Activated T-cell treated with anti-CD3 and anti-CD28 coated beads, Interleukin-2, amount 50 U/mL, for 72 hours (primary cell): ENCODE results near the gene GABRR2. TPM values are rescaled to one million over a fixed set of nuclear protein-coding genes. Genes with fewer than 3 reads are reported as not detected.

Experiments used
- ATAC-seq, 2 donors: fragments of 150-1000 bp; cut with Tn5 transposase; replicated peaks in 1 of 2; 2 replicates each; pipeline ENCODE4 v1.10.0; 2021; ENCODE audit warnings: moderate library complexity in 2 of 2, mild to moderate bottlenecking in 1 of 2
- DNase-seq, 2 donors: peaks; one replicate each; pipeline ENCODE4 v3.0.0; 2021 to 2022; ENCODE audit warnings: mixed read lengths in 1 of 2
- H3K27ac Mint-ChIP-seq: one replicate; pipeline ENCODE4 v1.8.0; 2022; ENCODE audit warnings: mild to moderate bottlenecking, moderate library complexity, mixed read lengths
- H3K27me3 Mint-ChIP-seq: one replicate; pipeline ENCODE4 v1.8.0; 2022; ENCODE audit warnings: low read depth, mixed read lengths
- H3K36me3 Mint-ChIP-seq, 2 donors: one replicate each; pipeline ENCODE4 v1.8.0; 2022; ENCODE audit warnings: mixed read lengths in 2 of 2, mild to moderate bottlenecking in 1 of 2; ENCODE audit not compliant: insufficient read depth in 2 of 2
- H3K4me1 Mint-ChIP-seq: one replicate; pipeline ENCODE4 v1.8.0; 2022; ENCODE audit warnings: low read depth, mixed read lengths
- H3K4me3 Mint-ChIP-seq, 2 donors: one replicate each; pipeline ENCODE4 v1.8.0; 2022; ENCODE audit warnings: mild to moderate bottlenecking in 2 of 2, mixed read lengths in 2 of 2, moderate library complexity in 2 of 2
- H3K9me3 Mint-ChIP-seq, 2 donors: one replicate each; pipeline ENCODE4 v1.8.0; 2022; ENCODE audit warnings: mixed read lengths in 2 of 2
- total RNA-seq, 2 donors: library from RNA; stranded (reverse); gene quantifications; one replicate each; pipeline ENCODE4 v1.2.3, GENCODE V29; 2022

Gene GABRR2
- total RNA-seq, 2 donors from 2014 or later = 0.46 to 0.74 TPM

DNA sequence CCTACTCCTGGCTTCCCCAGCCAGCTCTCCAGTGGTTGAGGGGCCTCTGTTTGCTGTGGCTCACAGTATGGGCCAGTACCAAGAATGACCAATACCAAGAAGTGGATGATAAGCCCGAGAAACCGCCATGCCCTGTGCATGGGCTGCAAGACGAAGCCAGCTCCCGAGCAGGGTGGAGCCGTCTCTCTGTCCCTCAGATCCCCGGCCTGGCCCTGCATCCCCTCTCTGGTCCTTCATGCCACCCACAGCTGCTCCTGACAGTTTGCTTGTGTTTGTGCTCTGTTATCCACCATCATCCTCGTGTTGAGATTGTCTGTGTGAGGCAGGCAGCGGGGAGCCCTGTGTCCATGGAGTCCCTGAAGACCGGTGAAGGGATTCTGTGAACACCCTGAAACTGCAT lies 36.1 kb downstream of the GABRR2 start:
- H3K4me3 Mint-ChIP-seq = no peak overlapping the region

DNA sequence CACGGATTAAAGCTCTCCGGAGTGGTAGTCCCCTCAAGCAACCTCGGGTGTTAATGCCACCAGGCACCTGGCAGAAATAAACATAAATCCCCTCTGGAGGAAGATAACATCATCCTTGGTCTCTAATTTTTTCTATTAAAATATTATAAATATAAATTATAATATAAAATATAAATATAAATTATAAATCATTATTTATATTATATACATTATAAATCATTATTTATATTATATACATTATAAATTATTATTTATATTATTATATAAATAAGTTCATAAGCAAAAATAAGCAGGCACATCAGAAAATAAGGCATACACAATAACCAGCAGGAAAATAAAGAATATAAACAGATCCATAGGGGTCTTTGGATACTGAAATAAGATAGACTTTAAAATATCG lies 39.2 kb downstream of the GABRR2 start:
- Mint-ChIP-seq H3K27ac (no peak overlapping the region), H3K4me1 (no peaks in the 10 kb centered on the region), H3K9me3 (no peaks in the 10 kb centered on the region), H3K27me3 (no peaks in the 10 kb centered on the region), H3K4me3 (no peak overlapping the region), H3K36me3 (no peaks in the 10 kb centered on the region)
- DNase-seq (no peak), ATAC-seq (no peak)

More for the DNA sequence above, 36.1 kb downstream of the GABRR2 start:
- ATAC-seq (no peak), DNase-seq (no peak)
- no peaks in the 10 kb centered on the region for H3K4me1 Mint-ChIP-seq
- H3K27ac Mint-ChIP-seq = no peak overlapping the region
- H3K27me3 Mint-ChIP-seq = no peaks in the 10 kb centered on the region
- no peaks in the 10 kb centered on the region for H3K9me3 Mint-ChIP-seq
- no peaks in the 10 kb centered on the region for H3K36me3 Mint-ChIP-seq

DNA sequence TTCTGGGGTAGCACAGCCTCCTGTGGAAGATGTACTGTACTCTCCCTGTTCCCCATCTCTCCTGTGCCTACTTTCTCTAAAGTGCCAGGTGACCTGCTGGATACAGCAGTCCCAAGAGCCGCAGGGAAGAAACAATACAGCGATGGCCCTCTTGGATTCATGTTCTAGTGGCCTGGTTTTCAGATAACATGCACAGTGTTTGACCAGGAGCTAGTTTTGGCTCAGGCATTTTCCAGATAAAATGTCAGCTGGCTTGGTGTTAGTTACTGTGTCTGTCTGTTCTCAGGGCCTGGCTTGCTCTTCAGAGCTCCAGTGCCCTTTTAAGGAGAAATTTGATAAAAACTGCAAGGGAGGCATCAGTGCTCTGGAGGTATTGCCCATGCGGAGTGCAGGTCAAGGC lies 41.3 kb downstream of the GABRR2 start:
- Mint-ChIP-seq H3K4me1 (no peaks in the 10 kb centered on the region), H3K9me3 (no peaks in the 10 kb centered on the region), H3K4me3 (no peak overlapping the region), H3K36me3 (no peaks in the 10 kb centered on the region), H3K27ac (no peak overlapping the region), H3K27me3 (no peaks in the 10 kb centered on the region)
- DNase-seq = no peak
- no peak for ATAC-seq

DNA sequence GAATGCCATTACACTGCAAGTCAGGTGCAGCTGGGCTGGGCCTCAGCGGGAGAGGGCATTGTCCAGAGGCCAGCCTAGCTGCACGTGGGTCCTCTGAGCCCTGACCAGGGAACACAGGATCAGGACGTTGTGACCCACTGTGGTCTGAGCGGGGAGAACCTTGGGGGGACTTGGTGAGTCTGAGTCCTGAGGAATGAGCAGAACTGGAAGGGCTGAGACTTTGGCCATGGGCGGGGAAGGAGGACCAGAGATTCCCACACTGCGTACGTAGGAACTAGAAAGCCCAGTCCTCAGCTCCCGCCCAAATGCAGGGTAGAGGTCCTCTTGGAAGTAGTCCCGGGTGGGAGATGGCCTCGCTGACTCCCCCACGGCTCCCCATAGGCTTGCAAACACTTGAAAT lies 42.5 kb downstream of the GABRR2 start:
- DNase-seq = no peak
- no peak for ATAC-seq
- Mint-ChIP-seq H3K4me1 (no peaks in the 10 kb centered on the region), H3K9me3 (no peaks in the 10 kb centered on the region), H3K27ac (no peak overlapping the region), H3K4me3 (no peak overlapping the region), H3K36me3 (no peaks in the 10 kb centered on the region), H3K27me3 (no peaks in the 10 kb centered on the region)

DNA sequence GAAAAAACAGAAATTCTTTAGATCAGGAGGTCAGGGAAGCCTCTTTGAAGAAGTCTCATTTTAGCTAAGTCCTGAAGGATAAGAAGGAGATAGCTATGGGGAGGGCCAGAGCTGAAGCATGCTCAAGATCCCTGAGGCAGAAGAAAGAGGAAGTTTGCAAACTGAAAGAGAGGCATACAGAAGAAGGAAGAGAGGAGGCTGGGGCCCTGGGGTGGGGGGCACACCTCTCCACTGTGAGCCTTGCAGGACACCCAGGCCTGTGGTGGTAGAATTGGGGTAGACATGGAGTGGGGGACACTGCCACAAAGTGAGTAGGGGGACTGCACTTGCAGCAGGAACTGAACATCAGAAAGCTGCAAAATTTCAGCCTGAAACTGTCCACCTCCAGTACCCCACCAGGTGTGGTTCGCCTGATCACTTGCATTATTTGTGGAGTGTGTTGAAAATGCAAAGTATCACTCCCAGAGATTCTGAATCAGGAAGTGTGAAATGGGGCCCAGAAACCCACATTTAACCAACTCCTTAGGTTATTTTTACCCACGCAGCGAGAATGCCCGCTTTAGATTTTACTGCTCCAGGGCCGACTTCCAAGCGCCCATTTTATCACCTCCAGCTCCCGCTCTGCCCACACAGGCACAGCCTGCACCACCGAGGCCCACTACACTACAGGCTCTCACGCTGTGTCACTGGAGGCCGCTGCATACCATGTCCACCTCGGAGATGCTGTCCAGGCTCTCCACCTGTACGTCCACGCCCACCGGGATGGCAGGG lies 44.0 kb downstream of the GABRR2 start:
- Mint-ChIP-seq H3K9me3 (no peaks in the 10 kb centered on the region), H3K4me3 (no peak overlapping the region), H3K27ac (no peak overlapping the region), H3K27me3 (no peaks in the 10 kb centered on the region), H3K4me1 (no peaks in the 10 kb centered on the region), H3K36me3 (no peaks in the 10 kb centered on the region)
- DNase-seq (no peak), ATAC-seq (no peak)

DNA sequence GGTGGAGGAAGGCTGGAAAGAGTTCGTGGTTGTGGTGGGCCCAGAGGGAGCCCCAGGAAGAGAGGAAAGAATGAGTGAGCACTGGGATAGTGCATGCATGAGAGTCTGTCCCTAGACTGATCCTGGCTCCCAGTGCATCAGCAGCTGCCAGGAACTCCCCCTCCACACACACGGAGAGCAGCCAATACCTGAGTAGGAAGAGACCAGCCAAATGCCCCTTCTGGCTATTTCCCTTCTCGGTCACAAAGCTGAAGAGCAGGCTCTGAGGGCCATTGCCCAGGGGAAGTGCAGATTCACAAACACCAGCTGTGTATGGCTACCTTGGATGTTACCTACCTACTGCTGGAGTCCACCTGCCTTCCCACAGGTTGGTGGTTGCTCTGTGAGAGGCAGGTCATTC lies 45.1 kb downstream of the GABRR2 start:
- no peaks in the 10 kb centered on the region for H3K9me3 Mint-ChIP-seq
- no peaks in the 10 kb centered on the region for H3K36me3 Mint-ChIP-seq
- ATAC-seq (no peak), DNase-seq (no peak)
- no peak overlapping the region for H3K27ac Mint-ChIP-seq
- H3K4me3 Mint-ChIP-seq = no peak overlapping the region
- no peaks in the 10 kb centered on the region for H3K27me3 Mint-ChIP-seq
- no peaks in the 10 kb centered on the region for H3K4me1 Mint-ChIP-seq

DNA sequence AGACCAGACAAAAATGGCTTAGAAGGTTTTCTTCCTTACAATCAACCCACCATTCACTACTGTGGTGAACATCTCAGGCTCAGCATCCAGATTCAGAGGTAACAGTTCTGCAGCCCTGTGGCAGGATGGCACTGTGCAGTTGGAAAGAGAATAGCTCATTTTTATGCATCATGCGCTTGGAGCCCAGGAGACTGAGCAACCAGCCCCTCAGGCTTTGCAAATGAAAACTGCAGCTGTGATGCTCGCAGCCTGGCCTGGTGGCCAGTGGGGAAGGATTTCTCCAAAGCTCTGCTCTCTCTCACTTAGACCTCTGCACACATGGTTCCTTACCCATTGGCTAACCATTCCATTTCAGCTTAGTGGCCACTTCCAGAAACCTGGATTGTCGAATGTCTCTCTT lies 45.8 kb downstream of the GABRR2 start:
- H3K36me3 Mint-ChIP-seq = no peaks in the 10 kb centered on the region
- no peak overlapping the region for H3K4me3 Mint-ChIP-seq
- DNase-seq = no peak

DNA sequence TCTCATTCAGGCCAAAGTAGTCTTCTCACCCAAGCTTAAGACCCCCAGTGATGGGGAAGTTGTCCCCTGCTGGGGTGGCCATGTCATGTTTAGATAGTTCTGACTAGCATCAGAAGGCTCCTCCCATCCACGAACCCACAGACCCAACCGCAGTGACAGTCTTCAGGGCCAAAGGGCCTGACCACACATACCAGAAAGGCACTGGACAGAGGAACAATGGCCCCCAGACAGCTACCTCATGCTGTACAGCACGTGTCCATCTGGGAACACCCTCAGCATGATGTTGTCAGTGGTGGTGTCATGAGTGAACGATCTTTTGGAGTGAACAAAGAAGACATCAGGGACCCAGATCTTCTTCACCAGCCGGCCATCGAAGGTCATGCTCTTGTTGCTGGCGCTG lies 46.3 kb downstream of the GABRR2 start:
- Mint-ChIP-seq H3K27ac (no peak overlapping the region), H3K4me1 (no peaks in the 10 kb centered on the region), H3K4me3 (no peak overlapping the region), H3K9me3 (no peaks in the 10 kb centered on the region), H3K27me3 (no peaks in the 10 kb centered on the region), H3K36me3 (no peaks in the 10 kb centered on the region)
- ATAC-seq (no peak), DNase-seq (no peak)

More for the DNA sequence above, 45.8 kb downstream of the GABRR2 start:
- H3K27me3 Mint-ChIP-seq = no peaks in the 10 kb centered on the region
- no peaks in the 10 kb centered on the region for H3K9me3 Mint-ChIP-seq
- no peaks in the 10 kb centered on the region for H3K4me1 Mint-ChIP-seq
- no peak for ATAC-seq
- no peak overlapping the region for H3K27ac Mint-ChIP-seq

DNA sequence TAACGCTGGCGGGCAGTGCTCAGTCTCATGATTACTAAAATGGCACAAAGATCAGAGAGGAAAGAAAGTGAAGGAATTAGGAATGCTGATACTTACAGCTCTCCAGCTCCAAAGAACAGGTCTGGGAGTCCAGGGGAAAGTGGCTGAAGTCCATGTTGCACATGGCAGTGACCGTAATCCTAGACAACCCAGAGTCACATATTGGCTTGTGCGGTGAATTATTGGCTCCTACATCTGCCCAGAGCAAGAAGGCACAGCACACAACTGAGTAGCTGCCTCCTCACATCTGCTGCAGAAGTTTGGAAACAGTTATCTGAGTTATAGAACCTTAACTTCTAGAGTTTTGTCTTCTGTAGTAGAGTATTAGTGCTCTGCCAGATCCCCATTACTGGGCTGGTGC lies 47.2 kb downstream of the GABRR2 start:
- Mint-ChIP-seq H3K27me3 (no peaks in the 10 kb centered on the region), H3K4me1 (no peaks in the 10 kb centered on the region), H3K4me3 (no peak overlapping the region), H3K36me3 (no peaks in the 10 kb centered on the region), H3K9me3 (no peaks in the 10 kb centered on the region), H3K27ac (no peak overlapping the region)
- no peak for ATAC-seq
- no peak for DNase-seq

DNA sequence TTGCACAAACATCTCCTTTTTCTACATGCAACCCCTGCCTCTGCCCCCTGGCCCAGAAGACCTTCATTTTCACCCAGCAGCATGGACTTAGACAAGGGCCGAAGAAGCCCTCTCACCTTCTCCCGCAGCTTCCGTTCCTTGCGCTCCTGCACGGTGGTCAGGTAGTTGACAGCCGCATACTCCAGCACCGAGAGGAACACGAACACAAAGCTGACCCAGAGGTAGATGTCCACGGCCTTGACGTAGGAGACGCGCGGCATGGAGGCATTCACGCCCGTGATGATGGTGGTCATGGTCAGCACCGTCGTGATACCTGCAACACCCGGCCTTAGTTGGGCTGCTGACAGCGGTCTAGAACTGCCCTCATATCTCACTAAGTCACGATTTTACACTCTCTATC lies 50.8 kb downstream of the GABRR2 start:
- no peak for ATAC-seq
- Mint-ChIP-seq H3K27me3 (no peaks in the 10 kb centered on the region), H3K4me1 (peaks cover 7% of the 10 kb centered on the region)

DNA sequence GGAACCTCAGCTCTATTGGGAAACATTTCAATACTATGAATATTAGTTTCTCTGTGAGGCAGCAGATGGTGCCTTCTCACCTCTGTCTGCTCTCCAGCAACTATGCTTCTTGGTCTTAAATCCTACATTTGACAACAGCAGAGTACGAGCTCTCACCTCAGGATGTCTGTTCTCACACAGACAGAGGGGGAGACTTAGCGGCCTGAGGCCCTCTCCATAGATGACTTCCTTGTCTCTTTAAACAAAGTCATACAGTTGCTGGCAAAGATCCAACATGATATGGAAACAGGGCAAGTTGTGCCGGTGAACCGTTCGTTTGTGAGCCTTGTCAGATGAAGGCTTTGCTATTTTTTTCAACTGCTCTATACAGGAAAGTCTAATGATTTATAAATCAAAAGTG lies 54.3 kb downstream of the GABRR2 start:
- Mint-ChIP-seq H3K36me3 (no peaks in the 10 kb centered on the region), H3K27ac (no peak overlapping the region), H3K27me3 (no peaks in the 10 kb centered on the region), H3K9me3 (no peaks in the 10 kb centered on the region), H3K4me1 (peaks cover 7% of the 10 kb centered on the region), H3K4me3 (no peak overlapping the region)
- no peak for DNase-seq
- no peak for ATAC-seq

More for the DNA sequence above, 50.8 kb downstream of the GABRR2 start:
- Mint-ChIP-seq H3K27ac (no peak overlapping the region), H3K4me3 (no peak overlapping the region), H3K36me3 (no peaks in the 10 kb centered on the region), H3K9me3 (no peaks in the 10 kb centered on the region)
- no peak for DNase-seq

DNA sequence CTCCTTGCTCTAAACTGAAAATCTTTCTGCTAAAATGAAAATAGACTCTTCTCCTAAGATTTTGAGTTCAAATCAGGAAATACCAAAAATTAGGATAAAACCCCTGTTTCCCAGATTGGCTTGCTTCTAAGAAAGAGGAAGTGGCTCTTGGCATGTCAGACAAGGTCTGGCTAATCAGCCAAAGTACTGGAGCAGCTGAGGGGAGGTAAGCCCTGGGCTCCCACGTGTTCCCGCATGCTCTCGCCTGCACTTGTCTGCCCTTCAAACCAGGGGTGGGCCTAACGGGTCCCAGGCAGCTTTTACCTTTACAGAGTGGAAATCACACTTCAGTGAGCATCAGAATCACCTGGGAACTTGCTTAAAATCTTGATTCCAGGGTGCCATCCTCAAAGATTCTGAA lies 54.8 kb downstream of the GABRR2 start:
- DNase-seq (no peak), ATAC-seq (no peak)
- Mint-ChIP-seq H3K4me1 (peaks cover 7% of the 10 kb centered on the region), H3K9me3 (no peaks in the 10 kb centered on the region), H3K36me3 (no peaks in the 10 kb centered on the region), H3K27ac (no peak overlapping the region), H3K4me3 (no peak overlapping the region), H3K27me3 (no peaks in the 10 kb centered on the region)

DNA sequence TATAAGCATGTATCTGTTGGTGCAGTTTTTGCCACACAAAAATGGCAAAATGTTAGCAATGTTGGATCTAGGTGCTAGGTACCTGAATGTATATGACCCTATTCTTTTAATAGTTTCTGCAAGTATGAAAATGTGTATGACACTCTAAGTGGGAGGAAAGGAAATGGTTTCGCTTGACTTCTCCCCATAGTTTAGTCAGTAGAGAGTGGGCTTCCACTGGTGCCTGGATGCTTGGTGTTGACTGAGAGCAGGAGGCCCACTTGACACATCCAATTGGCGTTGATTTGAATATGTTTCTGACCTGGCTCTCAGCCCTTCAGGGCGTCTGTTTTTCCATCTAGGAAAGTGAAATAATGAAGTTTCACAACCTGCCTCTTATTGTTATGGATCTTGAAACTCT lies 56.2 kb downstream of the GABRR2 start:
- H3K9me3 Mint-ChIP-seq = no peaks in the 10 kb centered on the region
- no peak overlapping the region for H3K4me3 Mint-ChIP-seq
- H3K27me3 Mint-ChIP-seq = no peaks in the 10 kb centered on the region
- DNase-seq (no peak), ATAC-seq (no peak)
- no peaks in the 10 kb centered on the region for H3K36me3 Mint-ChIP-seq
- H3K27ac Mint-ChIP-seq = no peak overlapping the region
- H3K4me1 Mint-ChIP-seq = peaks cover 7% of the 10 kb centered on the region

DNA sequence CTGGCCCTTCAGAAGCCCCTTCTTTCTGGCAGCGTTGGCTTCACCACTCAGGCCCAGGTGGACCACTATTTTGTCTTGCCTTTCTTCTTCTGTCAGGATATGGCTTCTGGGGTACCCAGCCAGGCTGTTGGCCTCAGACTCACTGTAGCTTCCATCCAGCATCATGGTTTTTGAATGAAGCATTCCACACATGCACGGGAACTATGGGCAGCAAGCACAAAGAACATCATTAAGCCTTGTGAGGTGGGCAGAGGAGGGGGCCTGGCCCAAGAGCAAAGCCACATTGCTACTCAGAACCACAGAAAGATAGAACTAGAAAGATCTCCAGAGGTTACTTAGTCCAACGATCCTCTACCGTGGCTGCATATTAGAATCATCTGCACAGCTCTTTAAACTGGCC lies 57.3 kb downstream of the GABRR2 start:
- Mint-ChIP-seq H3K9me3 (no peaks in the 10 kb centered on the region), H3K27ac (no peak overlapping the region), H3K4me3 (no peak overlapping the region), H3K27me3 (no peaks in the 10 kb centered on the region), H3K36me3 (no peaks in the 10 kb centered on the region), H3K4me1 (peaks cover 7% of the 10 kb centered on the region)
- no peak for DNase-seq
- no peak for ATAC-seq
